HG02943 (cell line): ENCODE measurements around the gene CFAP107.

Experiments
- ATAC-seq: cut with Tn5 transposase; IDR thresholded peaks from one replicate; pipeline ENCODE4 v1.9.1; 2021; ENCODE audit warnings: mild to moderate bottlenecking, low read depth, moderate library complexity; ENCODE audit not compliant: unreplicated experiment

The CFAP107 gene

GRCh38 chr1:12739613-12740012, 6.4 kb upstream of the CFAP107 start:
- ATAC-seq: no peak

- no peak for ATAC-seq
Observed at GRCh38 chr1:12741946-12742345, 4.1 kb upstream of the CFAP107 start.

GRCh38 chr1:12745126-12745991, 641 bp upstream of the CFAP107 start:
- ATAC-seq: no peak

GRCh38 chr1:12748778-12749355, 2.9 kb downstream of the CFAP107 start:
- ATAC-seq: no peak

- no peak for ATAC-seq
Observed at GRCh38 chr1:12754738-12755137, 8.7 kb downstream of the CFAP107 start.

- ATAC-seq: no peak
Observed at GRCh38 chr1:12756273-12756672, 10.3 kb downstream of the CFAP107 start.

- ATAC-seq: no peak
Observed at GRCh38 chr1:12756768-12757413, 10.9 kb downstream of the CFAP107 start.

- ATAC-seq: no peak
Observed at GRCh38 chr1:12757836-12758235, 11.8 kb downstream of the CFAP107 start.

GRCh38 chr1:12760256-12760795, 14.3 kb downstream of the CFAP107 start:
- ATAC-seq: no peak

GRCh38 chr1:12761781-12762180, 15.8 kb downstream of the CFAP107 start:
- no peak for ATAC-seq

- no peak for ATAC-seq
Observed at GRCh38 chr1:12762766-12763165, 16.8 kb downstream of the CFAP107 start.

- ATAC-seq: no peak
Observed at GRCh38 chr1:12763479-12763878, 17.5 kb downstream of the CFAP107 start.

GRCh38 chr1:12764016-12764415, 18.0 kb downstream of the CFAP107 start:
- ATAC-seq: no peak

GRCh38 chr1:12769031-12769430, 23.0 kb downstream of the CFAP107 start:
- ATAC-seq: no peak

- ATAC-seq: no peak
Observed at GRCh38 chr1:12769976-12770505, 24.0 kb downstream of the CFAP107 start.

GRCh38 chr1:12770620-12771019, 24.6 kb downstream of the CFAP107 start:
- no peak for ATAC-seq

- ATAC-seq: no peak
Observed at GRCh38 chr1:12771186-12771585, 25.2 kb downstream of the CFAP107 start.

GRCh38 chr1:12772520-12772919, 26.5 kb downstream of the CFAP107 start:
- ATAC-seq: no peak

- no peak for ATAC-seq
Observed at GRCh38 chr1:12773438-12773837, 27.4 kb downstream of the CFAP107 start, which contains the start of gene PRAMEF12. Gene PRAMEF12, plus strand, starts transcription at chr1:12773738. Its CDS starts 1,130 bp downstream, at chr1:12774868.

- no peak for ATAC-seq
Observed at GRCh38 chr1:12774801-12775345, 28.9 kb downstream of the CFAP107 start.

GRCh38 chr1:12775443-12775842, 29.4 kb downstream of the CFAP107 start:
- ATAC-seq: no peak
